ENCODE results near the gene ADCY4. TPM values are rescaled to one million over a fixed set of nuclear protein-coding genes. Genes with fewer than 3 reads are reported as not detected.

The ADCY4 gene
- total and polyA plus RNA-seq, 2 of the 8 experiments (the other 6 are each of a cell fraction or from before 2014, with no cell fraction given), result 0.27 to 0.35 TPM

GRCh38 chr14:24321212-24321975 is 13.5 kb downstream of the ADCY4 start (continued):
- no peak for TF ChIP-seq CHD7 (IDR thresholded peaks at IDR 0.05; ENCODE audit: insufficient replicate concordance, low read length)
- TF ChIP-seq NANOG (IDR thresholded peaks at IDR 0.05; ENCODE audit: insufficient read depth, low read depth, low read length, poor library complexity, severe bottlenecking), result no peak
- TF ChIP-seq TEAD4 (IDR thresholded peaks at IDR 0.05; ENCODE audit: low read depth, low read length), result 0 out of 2 replicates have a peak, but pooled peaks have one; percentile 22
- no peak for TF ChIP-seq ASH2L (IDR thresholded peaks at IDR 0.05; ENCODE audit: low read length)
